Measurements from ENCODE around the gene QARS1. TPM values are rescaled to one million over a fixed set of nuclear protein-coding genes. Genes with fewer than 3 reads are reported as not detected.

The QARS1 gene
- total and polyA plus RNA-seq, 2 of the 13 experiments (the other 11 are each of a cell fraction or from before 2014, with no cell fraction given) = 307 to 327 TPM

DNA sequence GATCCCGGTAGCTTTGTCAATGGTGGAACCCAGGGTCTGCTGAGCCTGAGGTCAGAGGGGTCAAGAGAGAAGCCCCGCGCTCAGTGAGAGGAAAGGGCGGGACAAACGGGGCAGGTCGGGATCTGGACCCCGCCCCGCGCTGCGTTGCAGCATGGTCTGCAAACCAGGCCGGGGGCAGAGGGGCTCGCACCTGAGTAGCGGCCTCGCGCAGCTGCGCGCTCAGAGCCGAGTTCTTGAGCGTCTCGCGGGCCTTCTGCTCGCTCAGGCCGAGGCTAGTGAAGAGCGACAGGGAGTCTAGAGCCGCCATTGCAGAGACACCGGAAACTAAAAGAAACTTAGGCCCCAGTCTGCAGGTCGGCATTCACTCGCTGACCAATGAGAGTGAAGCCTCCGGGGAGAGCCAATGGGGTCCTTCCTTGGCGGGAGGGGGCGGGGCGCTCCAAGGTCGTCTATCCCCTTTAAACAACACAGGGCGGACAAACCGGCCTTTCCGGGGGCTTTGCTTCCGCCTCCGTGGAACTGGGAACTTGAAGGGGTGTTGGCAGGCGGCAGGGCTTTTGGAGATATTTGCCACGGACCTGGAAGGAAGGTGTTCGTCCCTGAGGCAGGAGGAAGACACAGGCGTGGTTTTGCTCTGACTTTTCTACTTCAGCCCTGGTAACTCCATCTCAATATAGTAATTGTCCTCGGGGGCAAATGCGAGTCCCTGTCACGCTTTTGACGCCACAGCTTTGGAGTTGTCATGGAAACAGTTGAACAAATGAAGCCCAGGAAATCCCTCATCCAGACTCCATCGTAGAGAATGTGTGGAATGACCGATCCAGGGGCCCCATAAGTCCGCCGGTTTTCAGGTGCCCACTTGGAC, at the start of gene QARS1 (continued):
- TF ChIP-seq, protein P1, sequence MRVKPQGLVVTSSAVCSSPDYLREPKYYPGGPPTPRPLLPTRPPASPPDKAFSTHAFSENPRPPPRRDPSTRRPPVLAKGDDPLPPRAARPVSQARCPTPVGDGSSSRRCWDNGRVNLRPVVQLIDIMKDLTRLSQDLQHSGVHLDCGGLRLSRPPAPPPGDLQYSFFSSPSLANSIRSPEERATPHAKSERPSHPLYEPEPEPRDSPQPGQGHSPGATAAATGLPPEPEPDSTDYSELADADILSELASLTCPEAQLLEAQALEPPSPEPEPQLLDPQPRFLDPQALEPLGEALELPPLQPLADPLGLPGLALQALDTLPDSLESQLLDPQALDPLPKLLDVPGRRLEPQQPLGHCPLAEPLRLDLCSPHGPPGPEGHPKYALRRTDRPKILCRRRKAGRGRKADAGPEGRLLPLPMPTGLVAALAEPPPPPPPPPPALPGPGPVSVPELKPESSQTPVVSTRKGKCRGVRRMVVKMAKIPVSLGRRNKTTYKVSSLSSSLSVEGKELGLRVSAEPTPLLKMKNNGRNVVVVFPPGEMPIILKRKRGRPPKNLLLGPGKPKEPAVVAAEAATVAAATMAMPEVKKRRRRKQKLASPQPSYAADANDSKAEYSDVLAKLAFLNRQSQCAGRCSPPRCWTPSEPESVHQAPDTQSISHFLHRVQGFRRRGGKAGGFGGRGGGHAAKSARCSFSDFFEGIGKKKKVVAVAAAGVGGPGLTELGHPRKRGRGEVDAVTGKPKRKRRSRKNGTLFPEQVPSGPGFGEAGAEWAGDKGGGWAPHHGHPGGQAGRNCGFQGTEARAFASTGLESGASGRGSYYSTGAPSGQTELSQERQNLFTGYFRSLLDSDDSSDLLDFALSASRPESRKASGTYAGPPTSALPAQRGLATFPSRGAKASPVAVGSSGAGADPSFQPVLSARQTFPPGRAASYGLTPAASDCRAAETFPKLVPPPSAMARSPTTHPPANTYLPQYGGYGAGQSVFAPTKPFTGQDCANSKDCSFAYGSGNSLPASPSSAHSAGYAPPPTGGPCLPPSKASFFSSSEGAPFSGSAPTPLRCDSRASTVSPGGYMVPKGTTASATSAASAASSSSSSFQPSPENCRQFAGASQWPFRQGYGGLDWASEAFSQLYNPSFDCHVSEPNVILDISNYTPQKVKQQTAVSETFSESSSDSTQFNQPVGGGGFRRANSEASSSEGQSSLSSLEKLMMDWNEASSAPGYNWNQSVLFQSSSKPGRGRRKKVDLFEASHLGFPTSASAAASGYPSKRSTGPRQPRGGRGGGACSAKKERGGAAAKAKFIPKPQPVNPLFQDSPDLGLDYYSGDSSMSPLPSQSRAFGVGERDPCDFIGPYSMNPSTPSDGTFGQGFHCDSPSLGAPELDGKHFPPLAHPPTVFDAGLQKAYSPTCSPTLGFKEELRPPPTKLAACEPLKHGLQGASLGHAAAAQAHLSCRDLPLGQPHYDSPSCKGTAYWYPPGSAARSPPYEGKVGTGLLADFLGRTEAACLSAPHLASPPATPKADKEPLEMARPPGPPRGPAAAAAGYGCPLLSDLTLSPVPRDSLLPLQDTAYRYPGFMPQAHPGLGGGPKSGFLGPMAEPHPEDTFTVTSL (CRISPR knock-in tag; IDR thresholded peaks at IDR 0.05; ENCODE audit: borderline replicate concordance) = no peak
- TF ChIP-seq, protein P2, sequence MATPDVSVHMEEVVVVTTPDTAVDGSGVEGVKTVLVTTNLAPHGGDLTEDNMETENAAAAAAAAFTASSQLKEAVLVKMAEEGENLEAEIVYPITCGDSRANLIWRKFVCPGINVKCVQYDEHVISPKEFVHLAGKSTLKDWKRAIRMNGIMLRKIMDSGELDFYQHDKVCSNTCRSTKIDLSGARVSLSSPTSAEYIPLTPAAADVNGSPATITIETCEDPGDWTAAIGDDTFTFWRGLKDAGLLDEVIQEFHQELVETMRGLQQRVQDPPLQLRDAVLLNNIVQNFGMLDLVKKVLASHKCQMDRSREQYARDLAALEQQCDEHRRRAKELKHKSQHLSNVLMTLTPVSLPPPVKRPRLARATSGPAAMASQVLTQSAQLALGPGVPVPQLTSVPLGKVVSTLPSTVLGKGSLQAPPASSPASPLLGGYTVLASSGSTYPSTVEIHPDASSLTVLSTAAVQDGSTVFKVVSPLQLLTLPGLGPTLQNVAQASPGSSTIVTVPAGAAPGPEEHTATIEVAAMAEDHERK (CRISPR knock-in tag; IDR thresholded peaks at IDR 0.05; ENCODE audit: low read depth) = no peak
- peak; percentile 50; the same call in 1 of the 2 replicates for TF ChIP-seq KDM3A (CRISPR knock-in tag; IDR thresholded peaks at IDR 0.05; ENCODE audit: low read depth)
- peak in 1 of 2 experiments; percentile 81; a peak in 2 of 4 replicates for TF ChIP-seq KLF16 (CRISPR knock-in tag; IDR thresholded peaks at IDR 0.05)
- TF ChIP-seq FOXP1 (IDR thresholded peaks at IDR 0.05) = no peak
- TF ChIP-seq FOXP1 (CRISPR knock-in tag; IDR thresholded peaks at IDR 0.05) = no peak
- peak; percentile 90; the same call in 1 of the 2 replicates for TF ChIP-seq SIN3A (IDR thresholded peaks at IDR 0.05; ENCODE audit: borderline replicate concordance, low read depth, low read length)
- 0 out of 2 replicates have a peak, but pooled peaks have one; percentile 61 for TF ChIP-seq GLI4 (CRISPR knock-in tag; IDR thresholded peaks at IDR 0.05; ENCODE audit: borderline replicate concordance)
- 0 out of 2 replicates have a peak, but pooled peaks have one; percentile 25 for TF ChIP-seq PPARG (CRISPR knock-in tag; conservative IDR thresholded peaks at IDR 0.05)
- TF ChIP-seq ZNF235 (CRISPR knock-in tag; IDR thresholded peaks at IDR 0.05; ENCODE audit: borderline replicate concordance) = 0 out of 2 replicates have a peak, but pooled peaks have one; percentile 75
- TF ChIP-seq ZNF496 (CRISPR knock-in tag; IDR thresholded peaks at IDR 0.05; ENCODE audit: insufficient replicate concordance) = no peak
- TF ChIP-seq ZNF160 (CRISPR knock-in tag; IDR thresholded peaks at IDR 0.05) = peak; percentile 76; the same call in 1 of the 2 replicates
- TF ChIP-seq BRCA1 (CRISPR knock-in tag; IDR thresholded peaks at IDR 0.05) = no peak
- TF ChIP-seq ZSCAN12 (CRISPR knock-in tag; IDR thresholded peaks at IDR 0.05) = no peak
- no peak for TF ChIP-seq SMYD3 (CRISPR knock-in tag; IDR thresholded peaks at IDR 0.05)
- TF ChIP-seq, protein P3, sequence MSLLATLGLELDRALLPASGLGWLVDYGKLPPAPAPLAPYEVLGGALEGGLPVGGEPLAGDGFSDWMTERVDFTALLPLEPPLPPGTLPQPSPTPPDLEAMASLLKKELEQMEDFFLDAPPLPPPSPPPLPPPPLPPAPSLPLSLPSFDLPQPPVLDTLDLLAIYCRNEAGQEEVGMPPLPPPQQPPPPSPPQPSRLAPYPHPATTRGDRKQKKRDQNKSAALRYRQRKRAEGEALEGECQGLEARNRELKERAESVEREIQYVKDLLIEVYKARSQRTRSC (CRISPR knock-in tag; IDR thresholded peaks at IDR 0.05; ENCODE audit: low read depth) = peak; percentile 83; the same call in 1 of the 2 replicates
- no peak for TF ChIP-seq SP1 (IDR thresholded peaks at IDR 0.05)
- TF ChIP-seq SP1 (CRISPR knock-in tag; IDR thresholded peaks at IDR 0.05) = peak; percentile 64
- TF ChIP-seq HOXA9 (CRISPR knock-in tag; IDR thresholded peaks at IDR 0.05; ENCODE audit: borderline replicate concordance) = no peak
- TF ChIP-seq ZNF431 (CRISPR knock-in tag; IDR thresholded peaks at IDR 0.05; ENCODE audit: borderline replicate concordance, low read depth) = peak; percentile 60; the same call in 1 of the 2 replicates
- TF ChIP-seq ZNF264 (CRISPR knock-in tag; IDR thresholded peaks at IDR 0.05) = no peak
- no peak for TF ChIP-seq JARID2 (CRISPR knock-in tag; IDR thresholded peaks at IDR 0.05; ENCODE audit: insufficient replicate concordance)
- no peak for TF ChIP-seq KAT2B (IDR thresholded peaks at IDR 0.05; ENCODE audit: borderline replicate concordance, low read depth, low read length)
